Subcutaneous adipose tissue (tissue), 4 donors: ENCODE measurements around the gene PARP9. TPM values are rescaled to one million over a fixed set of nuclear protein-coding genes. Genes with fewer than 3 reads are reported as not detected.

ENCODE experiments used
- CTCF ChIP-seq: fragments of 450-650 bp; IDR thresholded peaks from one replicate; pipeline ENCODE4 v1.5.1; 2016; ENCODE audit warnings: low read depth, mild to moderate bottlenecking, control low read depth, antibody characterized with exemption, moderate library complexity
- total RNA-seq, 4 donors: library from RNA; depleted of rRNA; stranded (reverse); fragments of >200 nt; gene quantifications; one replicate each; pipeline ENCODE4 v1.1.0, GENCODE V29; 2016

PARP9 gene
- total RNA-seq, 4 donors from 2014 or later = 23.6 to 50.7 (median 31.3) TPM

GRCh38 chr3:122572940-122573412 is 8.9 kb upstream of the PARP9 start:
- TF ChIP-seq CTCF = no peak

- TF ChIP-seq CTCF = no peak
Observed at GRCh38 chr3:122568755-122569154, 4.7 kb upstream of the PARP9 start.

- no peak for TF ChIP-seq CTCF
Observed at GRCh38 chr3:122563717-122564025, 429 bp downstream of the PARP9 start.

- no peak for TF ChIP-seq CTCF
Observed at GRCh38 chr3:122562923-122563716, 980 bp downstream of the PARP9 start.

GRCh38 chr3:122560680-122561079 is 3.4 kb downstream of the PARP9 start:
- no peak for TF ChIP-seq CTCF

GRCh38 chr3:122559906-122560305 is 4.2 kb downstream of the PARP9 start:
- no peak for TF ChIP-seq CTCF

GRCh38 chr3:122558605-122559004 is 5.5 kb downstream of the PARP9 start:
- TF ChIP-seq CTCF = no peak
